ENCODE data around the gene ZNF396. TPM values are rescaled to one million over a fixed set of nuclear protein-coding genes. Genes with fewer than 3 reads are reported as not detected.
A peak's percentile ranks its signal among the peaks of the same experiment; 100 is the strongest.

Gene ZNF396
- polyA plus RNA-seq, 3 donors = 1.0 to 1.9 (median 1.1) TPM

GRCh38 chr18:35344736-35345459 is 32.2 kb downstream of the ZNF396 start:
- Mint-ChIP-seq H3K4me3 (peak overlapping the region; percentile 91 to 92), H3K27me3 (ENCODE audit: low read depth in 3 of 3) (peaks cover 0 to 2% (median 0%) of the 10 kb centered on the region in 3 donors)
- H4K20me1 ChIP-seq (ENCODE audit: insufficient read depth, low read length) = peaks cover 39% of the 10 kb centered on the region

More at GRCh38 chr18:35344736-35345459, 32.2 kb downstream of the ZNF396 start:
- peaks cover 42% of the 10 kb centered on the region for H3K4me1 Mint-ChIP-seq
- Histone ChIP-seq H3K9me3 (replicated peaks in 1 of 2; ENCODE audit: control insufficient read depth in 1 of 2, insufficient read depth in 1 of 2, low read length in 2 of 2) (no peaks in the 10 kb centered on the region), H3K9ac (ENCODE audit: insufficient read depth, low read length, poor library complexity, severe bottlenecking) (peak overlapping the region; percentile 97), H2AFZ (ENCODE audit: insufficient read depth, low read depth, low read length, poor library complexity, severe bottlenecking) (peak overlapping the region; percentile 86), H3K4me1 (ENCODE audit: control insufficient read depth in 1 of 2, insufficient read depth in 2 of 2, low read length in 2 of 2) (peaks cover 29 to 37% of the 10 kb centered on the region in 2 donors), H3K27ac (ENCODE audit: low read depth in 1 of 2, low read length in 2 of 2) (peak overlapping the region; percentile 96 to 98), H3K4me3 (replicated peaks in 1 of 3; ENCODE audit: low read depth in 2 of 3, low read length in 3 of 3) (peak overlapping the region; percentile 74 to 87 (median 84)), H3K4me2 (replicated peaks; ENCODE audit: extremely low read depth, low read length, poor library complexity, severe bottlenecking) (peak overlapping the region; percentile 78), H3K36me3 (replicated peaks in 1 of 2; ENCODE audit: control insufficient read depth in 1 of 2, insufficient read depth in 2 of 2, low read length in 2 of 2) (peaks cover 9 to 13% of the 10 kb centered on the region in 2 donors), H3K27me3 (ENCODE audit: control insufficient read depth in 2 of 2, insufficient read depth in 2 of 2, low read length in 2 of 2) (no peaks in the 10 kb centered on the region), H3K79me2 (ENCODE audit: insufficient read depth, low read length) (peaks cover 44% of the 10 kb centered on the region)
- no peak for TF ChIP-seq CTCF (IDR thresholded peaks at IDR 0.05)
- peaks cover 6 to 10% of the 10 kb centered on the region in 2 donors for H3K36me3 Mint-ChIP-seq
- 95% methylated on average over 2 of the region's 12 CpGs for WGBS (ENCODE audit: insufficient coverage)
- peak overlapping the region; percentile 92 to 99 (median 98) for H3K27ac Mint-ChIP-seq
- intact Hi-C loops (cut with micrococcal nuclease) = loop anchor here (2.0 to 10.0 kb wide), 5 partner anchors 32 to 720 kb away; partner anchors contain the start of genes INO80C (in 1 of the 2), RPRD1A (in 1 of the 2), ZNF396 (in 1 of the 2) and ZNF397 (in 1 of the 2)
- no peak for DNase-seq
- no peaks in the 10 kb centered on the region for H3K9me3 Mint-ChIP-seq

Measured in CD14-positive monocyte (primary cell).